HepG2 (cell line): ENCODE results near the gene NEK6. TPM values are rescaled to one million over a fixed set of nuclear protein-coding genes. Genes with fewer than 3 reads are reported as not detected.

Experiments used
- ATAC-seq: fragments of 200-7000 bp; cut with Tn5 transposase; 3 replicates; pipeline ENCODE4 v1.9.1; 2020; ENCODE audit warnings: mild to moderate bottlenecking, moderate library complexity
- BruUV-seq: library from RNA; stranded (reverse); fragments of 400-500 nt; replicated peaks from 2 replicates; lab custom pipeline; 2021; lab: Mats Ljungman, UMichigan
- CTCF ChIA-PET: fragments of 300-600 bp; formaldehyde crosslinking; extraction: SDS; loops from one replicate; lab custom pipeline; 2021; ENCODE audit warnings: low total read pairs, inconsistent platforms, low intra/inter-chr PET ratio; lab: Yijun Ruan, JAX
- POLR2A ChIA-PET: fragments of 350-600 bp; sonication (Branson Sonifier 250); formaldehyde crosslinking; loops from one replicate; lab custom pipeline; 2020; ENCODE audit warnings: antibody characterized with exemption, inconsistent platforms; lab: Yijun Ruan, JAX
- DNase-seq: peaks from one replicate; pipeline ENCODE4 v3.0.0-alpha.2; 2015; ENCODE audit warnings: low spot score
- FAIRE-seq: peaks from 3 replicates; lab custom pipeline; 2011; peaks lifted over from hg19 to GRCh38; lab: Jason Lieb, UNC
- H2AFZ ChIP-seq: one replicate; pipeline ENCODE4 v1.6.1; 2011; ENCODE audit warnings: low read length, inconsistent platforms
- H3K27ac ChIP-seq: fragments of 300-600 bp; 3 replicates; pipeline ENCODE4 v1.8.0; 2011; ENCODE audit warnings: mixed run types, mild to moderate bottlenecking, mixed read lengths, low read length, inconsistent platforms; ENCODE audit not compliant: insufficient read depth; ENCODE audit errors: extremely low read length
- H3K27me3 ChIP-seq, 2 experiments: fragments of 200-600 bp in 1 of 2; 2 replicates in 1 of 2; 3 replicates in 1 of 2; pipeline versions ENCODE4 v1.6.0 to v1.8.0; 2011; ENCODE audit warnings: low read length in 2 of 2, mild to moderate bottlenecking in 2 of 2, moderate library complexity in 2 of 2, inconsistent platforms in 1 of 2; ENCODE audit not compliant: insufficient read depth in 2 of 2, control insufficient read depth in 1 of 2
- H3K36me3 ChIP-seq, 2 experiments: fragments of 200-600 bp in 1 of 2; replicated peaks in 1 of 2; 2 replicates in 1 of 2; 3 replicates in 1 of 2; pipeline versions ENCODE4 v1.5.1 to v1.8.0; 2011; ENCODE audit warnings: low read length in 2 of 2, inconsistent platforms in 1 of 2; ENCODE audit not compliant: insufficient read depth in 2 of 2, control insufficient read depth in 1 of 2
- H3K4me1 ChIP-seq: 2 replicates; pipeline ENCODE4 v1.5.1; 2012; ENCODE audit warnings: low read length, inconsistent platforms; ENCODE audit not compliant: insufficient read depth
- H3K4me2 ChIP-seq: 2 replicates; pipeline ENCODE4 v1.6.0; 2011; ENCODE audit warnings: low read depth, low read length, inconsistent platforms
- H3K4me3 ChIP-seq, 3 experiments: fragments of 200-600 bp in 1 of 3; sonication (generic), shearing (Covaris generic) in 1 of 3; replicated peaks in 1 of 3; 2 replicates each; pipeline ENCODE4 v1.5.1; 2011 to 2016; ENCODE audit warnings: low read length in 3 of 3, inconsistent platforms in 2 of 3, low read depth in 2 of 3, mild to moderate bottlenecking in 2 of 3, control low read depth in 1 of 3, mixed read lengths in 1 of 3; ENCODE audit not compliant: insufficient read depth in 1 of 3
- H3K79me2 ChIP-seq: one replicate; pipeline ENCODE4 v1.6.1; 2011; ENCODE audit warnings: low read length, inconsistent platforms; ENCODE audit not compliant: insufficient read depth
- H3K9ac ChIP-seq: 2 replicates; pipeline ENCODE4 v1.6.0; 2011; ENCODE audit warnings: mild to moderate bottlenecking, low read depth, low read length, inconsistent platforms; ENCODE audit not compliant: insufficient read depth
- H3K9me3 ChIP-seq: 2 replicates; pipeline ENCODE4 v1.5.1; 2012; ENCODE audit warnings: mild to moderate bottlenecking, low read length
- H4K20me1 ChIP-seq: 2 replicates; pipeline ENCODE4 v1.6.0; 2011; ENCODE audit warnings: inconsistent platforms, mild to moderate bottlenecking, low read length, moderate library complexity; ENCODE audit not compliant: insufficient read depth
- HNF1B ChIP-seq: sonication (generic); formaldehyde crosslinking; IDR thresholded peaks from 2 replicates; pipeline ENCODE4 v1.5.1; 2020; ENCODE audit warnings: mild to moderate bottlenecking, moderate library complexity, missing genetic modification reagents
- NRL ChIP-seq: sonication (generic); formaldehyde crosslinking; IDR thresholded peaks from 2 replicates; pipeline ENCODE4 v1.5.0; 2020; ENCODE audit warnings: missing genetic modification reagents, mild to moderate bottlenecking, moderate library complexity, borderline replicate concordance
- ONECUT2 ChIP-seq: sonication (generic); formaldehyde crosslinking; IDR thresholded peaks from 2 replicates; pipeline ENCODE4 v1.4.0; 2020; ENCODE audit warnings: missing genetic modification reagents
- PAF1 ChIP-seq: IDR thresholded peaks from 2 replicates; pipeline ENCODE4 v1.6.1; 2016; ENCODE audit warnings: missing genetic modification reagents, missing compliant biosample characterization
- POLR2A ChIP-seq, 2 experiments: IDR thresholded peaks; 2 replicates each; pipeline ENCODE4 v1.6.1; 2011; ENCODE audit warnings: low read depth in 2 of 2, low read length in 2 of 2, mild to moderate bottlenecking in 1 of 2, moderate library complexity in 1 of 2; ENCODE audit not compliant: insufficient read depth in 1 of 2
- POLR2AphosphoS5 ChIP-seq: IDR thresholded peaks from 2 replicates; pipeline ENCODE4 v1.6.1; 2012; ENCODE audit warnings: low read depth, low read length
- POLR2G ChIP-seq: fragments of 200-400 bp; formaldehyde crosslinking; IDR thresholded peaks from 2 replicates; pipeline ENCODE4 v1.6.1; 2018; ENCODE audit warnings: mild to moderate bottlenecking, low read depth, low read length, moderate library complexity
- RBM22 ChIP-seq: fragments of 200-400 bp; formaldehyde crosslinking; optimal IDR thresholded peaks from 2 replicates; pipeline ENCODE3; 2017; ENCODE audit warnings: mild to moderate bottlenecking, low read length, moderate library complexity
- XBP1 ChIP-seq: sonication (generic); formaldehyde crosslinking; IDR thresholded peaks from 2 replicates; pipeline ENCODE4 v1.5.0; 2020; ENCODE audit warnings: missing genetic modification reagents
- ZNF205 ChIP-seq: IDR thresholded peaks from 2 replicates; pipeline ENCODE4 v1.6.1; 2018; ENCODE audit warnings: missing biosample characterization, missing genetic modification reagents
- ZSCAN12 ChIP-seq: sonication (generic); formaldehyde crosslinking; IDR thresholded peaks from 2 replicates; pipeline ENCODE4 v1.9.0; 2021; ENCODE audit warnings: mild to moderate bottlenecking, missing genetic modification reagents
- WGBS: methylation state at CpG from one replicate; pipeline ENCODE4 v1.1.6; 2017; ENCODE audit warnings: low lambda C conversion rate; 5-methylcytosine and 5-hydroxymethylcytosine counted together
- in situ Hi-C: cut with HindIII; loops from 2 replicates; pipeline ENCODE4 v1.10.0; 2017; ENCODE audit warnings: low pct_unique_long_range_greater_than_20kb; ENCODE audit not compliant: extremely low pct_ligation_motif_present
- intact Hi-C: fragments of 100-400 bp; cut with micrococcal nuclease; formaldehyde crosslinking; loops from one replicate; pipeline ENCODE4 v1.10.0; 2022; ENCODE audit not compliant: unreplicated experiment
- polyA plus RNA-seq, 8 experiments: library from polyadenylated mRNA; depleted of rRNA in 3 of 8; stranded (reverse) in 7 of 8; unstranded in 1 of 8; fragments of >200 nt; fragmentation: Illumina TruSeq in 4 of 8; extraction: Trizol in 4 of 8; gene quantifications; 2 replicates each; pipeline versions ENCODE4 v1.2.1 to v1.2.3, GENCODE V29; 2011 to 2016; ENCODE audit warnings: low read depth in 4 of 8, missing spikeins in 1 of 8, mixed read lengths in 1 of 8; ENCODE audit not compliant: insufficient read depth in 1 of 8
- total RNA-seq, 5 experiments: library from RNA; depleted of rRNA; stranded (reverse); fragments of >200 nt; fragmentation: Illumina TruSeq; extraction: Trizol; gene quantifications; 2 replicates each; pipeline ENCODE4 v1.2.3, GENCODE V29; 2016; ENCODE audit warnings: low read depth in 1 of 5
- TF ChIP-seq, protein P1 (sequence below): sonication (generic); formaldehyde crosslinking; IDR thresholded peaks from 2 replicates; pipeline ENCODE4 v1.5.1; 2020; ENCODE audit warnings: mild to moderate bottlenecking, missing genetic modification reagents, moderate library complexity

Gene NEK6
- total and polyA plus RNA-seq, 2 of the 13 experiments (the other 11 are each of a cell fraction or from before 2014, with no cell fraction given), result 30.4 to 119 TPM

- Histone ChIP-seq H3K4me1 (peaks cover 20% of the 10 kb centered on the region), H3K9me3 (no peaks in the 10 kb centered on the region), H3K27me3 (no peaks in the 10 kb centered on the region), H3K9ac (no peak overlapping the region), H3K36me3 (peaks cover 13 to 46% of the 10 kb centered on the region in 2 experiments), H3K79me2 (peaks cover 53% of the 10 kb centered on the region), H3K4me2 (no peak overlapping the region), H4K20me1 (peaks cover 11% of the 10 kb centered on the region; the same call in 1 of the 2 replicates), H3K27ac (no peak overlapping the region), H2AFZ (no peak overlapping the region), H3K4me3 (no peak overlapping the region)
- 97% methylated on average over 12 of the region's 19 CpGs for WGBS
- ChIA-PET CTCF (no interaction called here), POLR2A (no interaction called here)
- in situ Hi-C loops, result no loop called here
- ATAC-seq, result no peak
- no peak for DNase-seq
- intact Hi-C loops, result no loop called here
- no peak for TF ChIP-seq ONECUT2 (CRISPR knock-in tag)
- TF ChIP-seq POLR2G, result peak; percentile 24; the same call in 1 of the 2 replicates
- 0 out of 4 replicates have a peak, but pooled peaks of 1 of the 2 experiments have one; percentile 16 for TF ChIP-seq POLR2A (IDR thresholded peaks at IDR 0.05; ENCODE audit: insufficient read depth in 1 of 2, low read depth in 2 of 2, low read length in 2 of 2)
- no peak for FAIRE-seq
- no TSS peak for BruUV-seq
These were observed 99.1 kb downstream of the NEK6 start for GRCh38 chr9:124356745-124357390.

DNA sequence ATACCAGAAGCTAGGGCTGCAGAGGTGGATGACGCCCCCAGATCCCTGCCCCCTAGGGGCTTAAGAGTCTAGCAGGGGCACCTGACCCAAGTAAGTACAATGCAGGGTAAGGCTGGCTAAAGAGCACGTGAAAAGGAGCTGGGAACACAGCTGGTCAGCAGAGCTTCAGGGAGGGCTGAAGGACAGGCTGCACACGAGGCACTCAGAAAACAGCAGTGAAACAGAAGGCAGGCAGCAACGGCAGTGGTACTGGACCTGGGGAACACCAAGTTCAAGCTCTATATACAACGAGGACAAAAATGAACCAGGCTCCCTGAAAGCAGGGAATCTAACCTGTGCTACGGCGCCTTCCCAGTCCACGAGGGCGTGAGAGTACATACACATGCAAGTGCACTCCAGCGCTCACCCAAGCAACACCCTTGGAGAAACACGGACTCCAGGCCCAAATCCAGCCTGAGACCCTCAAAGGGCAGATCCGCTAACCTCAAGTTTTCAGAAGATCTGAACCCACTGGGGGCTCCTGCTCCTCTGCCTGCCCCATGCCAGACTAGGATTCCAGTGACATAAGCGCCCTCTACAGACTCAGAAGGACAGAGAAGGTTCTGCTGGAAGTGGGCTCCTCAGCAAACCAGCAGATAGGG is 100.1 kb downstream of the NEK6 start:
- H3K27ac ChIP-seq, result peak overlapping the region; percentile 17
- H4K20me1 ChIP-seq, result peaks cover 11% of the 10 kb centered on the region; the same call in 1 of the 2 replicates
- FAIRE-seq (no peak), ATAC-seq (peak; percentile 28), DNase-seq (no peak)
- no peaks in the 10 kb centered on the region for H3K27me3 ChIP-seq
- no TSS peak for BruUV-seq
- no peak overlapping the region for H3K4me3 ChIP-seq
- peaks cover 11 to 36% of the 10 kb centered on the region in 2 experiments for H3K36me3 ChIP-seq
- 93% methylated on average over 13 of the region's 13 CpGs for WGBS
- H3K9ac ChIP-seq, result no peak overlapping the region
- intact Hi-C loops, result no loop called here
- peaks cover 20% of the 10 kb centered on the region for H3K4me1 ChIP-seq
- in situ Hi-C loops, result no loop called here
- no peak overlapping the region for H3K4me2 ChIP-seq
- H2AFZ ChIP-seq, result no peak overlapping the region
- CTCF ChIA-PET, result no interaction called here
- H3K9me3 ChIP-seq, result no peaks in the 10 kb centered on the region
- peaks cover 57% of the 10 kb centered on the region for H3K79me2 ChIP-seq
- POLR2A ChIA-PET, result no interaction called here
- TF ChIP-seq NRL (CRISPR knock-in tag) (no peak), PAF1 (peak; percentile 25; the same call in 1 of the 2 replicates), XBP1 (no peak), RBM22 (peak; percentile 49), POLR2G (peak; percentile 37; the same call in 1 of the 2 replicates), HNF1B (CRISPR knock-in tag) (0 out of 2 replicates have a peak, but pooled peaks have one; percentile 21), ZNF205 (CRISPR knock-in tag) (no peak), ZSCAN12 (CRISPR knock-in tag) (no peak), POLR2AphosphoS5 (peak; percentile 36)
- TF ChIP-seq, protein P1, sequence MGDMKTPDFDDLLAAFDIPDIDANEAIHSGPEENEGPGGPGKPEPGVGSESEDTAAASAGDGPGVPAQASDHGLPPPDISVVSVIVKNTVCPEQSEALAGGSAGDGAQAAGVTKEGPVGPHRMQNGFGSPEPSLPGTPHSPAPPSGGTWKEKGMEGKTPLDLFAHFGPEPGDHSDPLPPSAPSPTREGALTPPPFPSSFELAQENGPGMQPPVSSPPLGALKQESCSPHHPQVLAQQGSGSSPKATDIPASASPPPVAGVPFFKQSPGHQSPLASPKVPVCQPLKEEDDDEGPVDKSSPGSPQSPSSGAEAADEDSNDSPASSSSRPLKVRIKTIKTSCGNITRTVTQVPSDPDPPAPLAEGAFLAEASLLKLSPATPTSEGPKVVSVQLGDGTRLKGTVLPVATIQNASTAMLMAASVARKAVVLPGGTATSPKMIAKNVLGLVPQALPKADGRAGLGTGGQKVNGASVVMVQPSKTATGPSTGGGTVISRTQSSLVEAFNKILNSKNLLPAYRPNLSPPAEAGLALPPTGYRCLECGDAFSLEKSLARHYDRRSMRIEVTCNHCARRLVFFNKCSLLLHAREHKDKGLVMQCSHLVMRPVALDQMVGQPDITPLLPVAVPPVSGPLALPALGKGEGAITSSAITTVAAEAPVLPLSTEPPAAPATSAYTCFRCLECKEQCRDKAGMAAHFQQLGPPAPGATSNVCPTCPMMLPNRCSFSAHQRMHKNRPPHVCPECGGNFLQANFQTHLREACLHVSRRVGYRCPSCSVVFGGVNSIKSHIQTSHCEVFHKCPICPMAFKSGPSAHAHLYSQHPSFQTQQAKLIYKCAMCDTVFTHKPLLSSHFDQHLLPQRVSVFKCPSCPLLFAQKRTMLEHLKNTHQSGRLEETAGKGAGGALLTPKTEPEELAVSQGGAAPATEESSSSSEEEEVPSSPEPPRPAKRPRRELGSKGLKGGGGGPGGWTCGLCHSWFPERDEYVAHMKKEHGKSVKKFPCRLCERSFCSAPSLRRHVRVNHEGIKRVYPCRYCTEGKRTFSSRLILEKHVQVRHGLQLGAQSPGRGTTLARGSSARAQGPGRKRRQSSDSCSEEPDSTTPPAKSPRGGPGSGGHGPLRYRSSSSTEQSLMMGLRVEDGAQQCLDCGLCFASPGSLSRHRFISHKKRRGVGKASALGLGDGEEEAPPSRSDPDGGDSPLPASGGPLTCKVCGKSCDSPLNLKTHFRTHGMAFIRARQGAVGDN, result peak; percentile 28
